ENCODE data around the gene YAE1. TPM values are rescaled to one million over a fixed set of nuclear protein-coding genes. Genes with fewer than 3 reads are reported as not detected.
"Not testable (repeated sequence)": the region's sequence is repeated elsewhere in the genome, so short reads cannot be mapped to it uniquely, and the experiment has no call there.

Gene YAE1
- 30.8 and 32.6 TPM in 2 replicates for total RNA-seq (2014; rRNA removed)
- polyA plus RNA-seq (2012) = 22.8 TPM

DNA sequence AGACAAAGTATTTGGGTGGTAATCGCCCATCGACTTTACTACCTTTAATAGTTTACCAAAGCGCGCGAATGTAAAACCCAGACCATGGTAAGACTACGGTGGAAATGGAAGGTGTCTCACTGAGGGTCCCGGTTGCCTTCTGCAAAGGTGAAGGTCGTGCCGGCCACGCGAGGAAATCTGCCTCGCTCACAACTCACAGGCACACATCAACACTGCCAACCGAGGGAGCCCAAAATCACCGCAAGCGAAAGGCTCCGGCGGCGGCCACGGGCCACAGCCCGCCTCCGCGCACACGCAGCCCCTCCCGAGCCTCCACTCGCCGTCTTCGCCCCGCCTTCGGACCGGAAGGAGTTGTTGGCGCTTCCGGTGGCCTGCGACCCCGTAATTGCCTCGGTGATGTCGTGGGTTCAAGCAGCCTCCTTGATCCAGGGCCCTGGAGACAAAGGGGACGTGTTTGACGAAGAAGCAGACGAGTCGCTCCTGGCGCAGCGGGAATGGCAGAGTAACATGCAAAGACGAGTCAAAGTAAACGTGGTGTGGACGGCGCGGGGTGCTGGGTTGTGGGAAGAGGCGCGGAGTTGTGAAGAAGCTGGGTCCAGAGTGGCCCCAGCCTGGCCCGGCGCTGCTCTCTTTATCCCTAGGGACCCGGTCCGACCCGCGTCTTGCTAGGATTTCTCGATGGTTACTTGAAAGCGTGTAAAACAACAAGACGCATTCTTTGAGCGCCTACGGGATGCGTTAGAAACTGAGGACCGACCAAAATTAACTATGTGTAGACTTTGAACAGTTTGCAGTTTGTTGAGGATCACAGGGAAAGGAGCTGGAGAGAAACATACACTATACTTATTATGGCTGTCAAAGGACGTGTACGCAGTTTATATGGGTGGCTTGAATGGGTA is at the start of gene YAE1:
Gene YAE1 (plus strand): TSS at position 382 of the 899 bp plus-strand sequence. CDS start 15 bp downstream, at position 397.
- peak; percentile 84 for DNase-seq (ENCODE audit: low read depth)

DNA sequence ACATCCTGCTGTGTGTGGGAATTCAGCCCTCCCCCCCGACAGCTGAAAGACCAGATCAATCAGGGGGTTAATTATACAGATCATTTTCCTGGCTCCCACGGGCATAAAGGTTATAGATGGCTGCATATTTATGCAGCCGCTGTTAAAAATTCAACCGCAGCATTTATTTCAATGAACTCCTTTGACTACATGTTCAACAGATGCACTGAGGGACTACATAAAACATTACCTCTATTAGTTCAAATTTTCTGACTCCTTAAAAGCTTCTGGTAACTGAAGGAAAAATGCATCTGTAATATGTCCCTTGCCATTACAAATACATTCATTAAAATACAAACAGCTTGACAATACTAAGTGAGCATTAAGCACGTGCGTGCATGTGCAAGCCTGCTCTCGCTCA is 49.7 kb upstream of the YAE1 start:
- no peak for DNase-seq (ENCODE audit: low read depth)

GRCh38 chr7:39517240-39517639 is 49.0 kb upstream of the YAE1 start:
- no peak for DNase-seq (ENCODE audit: low read depth)

- no peak for DNase-seq (ENCODE audit: low read depth)
Measured at GRCh38 chr7:39525926-39526325, 40.3 kb upstream of the YAE1 start.

GRCh38 chr7:39526666-39527065 is 39.5 kb upstream of the YAE1 start:
- no peak for DNase-seq (ENCODE audit: low read depth)

- DNase-seq (ENCODE audit: low read depth) = no peak
Measured at GRCh38 chr7:39527296-39527695, 38.9 kb upstream of the YAE1 start.

- peak; percentile 21 for DNase-seq (ENCODE audit: low read depth)
Measured at GRCh38 chr7:39527951-39528350, 38.3 kb upstream of the YAE1 start.

- DNase-seq (ENCODE audit: low read depth) = no peak
Measured at GRCh38 chr7:39528849-39529248, 37.4 kb upstream of the YAE1 start.

DNA sequence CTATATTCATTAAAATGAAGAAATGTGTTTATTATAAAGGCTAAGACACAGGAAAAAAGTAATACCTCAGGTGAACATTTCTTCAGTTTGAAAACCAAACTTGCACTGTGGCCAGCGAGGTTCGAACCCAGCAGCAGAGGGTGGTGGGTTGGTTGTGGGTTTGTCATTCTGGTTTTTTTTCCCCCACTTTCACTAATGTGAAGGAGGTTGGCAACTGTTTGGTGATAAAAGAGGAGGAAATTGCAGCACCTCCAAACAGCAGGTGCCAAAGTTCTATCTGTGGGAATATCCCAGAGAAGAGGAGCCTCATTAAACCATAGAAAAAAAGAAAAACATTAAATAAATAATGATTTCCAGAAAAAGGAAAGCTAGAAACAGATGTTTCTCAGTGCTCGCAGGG is 36.6 kb upstream of the YAE1 start:
- DNase-seq (ENCODE audit: low read depth) = no peak

DNA sequence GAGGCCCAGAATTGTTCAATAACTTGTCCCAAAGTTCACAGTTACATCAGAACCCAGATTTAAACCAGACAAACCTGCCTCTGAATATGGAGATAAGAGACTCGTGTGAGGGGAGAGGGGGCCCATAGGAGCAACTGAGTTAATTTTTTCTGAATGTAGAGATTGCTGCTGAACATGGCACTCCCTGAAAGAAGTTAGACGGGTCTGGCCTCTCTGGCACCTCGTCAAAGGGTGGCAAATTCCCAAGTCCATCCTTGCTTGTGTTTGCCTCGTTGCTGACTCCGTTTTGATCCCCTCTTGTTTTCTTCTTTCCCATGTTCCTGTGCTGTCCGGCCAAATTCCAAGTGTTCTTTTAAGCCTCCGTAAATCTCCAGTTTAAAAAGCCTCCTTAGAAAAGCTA is 35.2 kb upstream of the YAE1 start:
- no peak for DNase-seq (ENCODE audit: low read depth)

- DNase-seq (ENCODE audit: low read depth) = no peak
Measured at GRCh38 chr7:39531818-39532217, 34.4 kb upstream of the YAE1 start.

DNA sequence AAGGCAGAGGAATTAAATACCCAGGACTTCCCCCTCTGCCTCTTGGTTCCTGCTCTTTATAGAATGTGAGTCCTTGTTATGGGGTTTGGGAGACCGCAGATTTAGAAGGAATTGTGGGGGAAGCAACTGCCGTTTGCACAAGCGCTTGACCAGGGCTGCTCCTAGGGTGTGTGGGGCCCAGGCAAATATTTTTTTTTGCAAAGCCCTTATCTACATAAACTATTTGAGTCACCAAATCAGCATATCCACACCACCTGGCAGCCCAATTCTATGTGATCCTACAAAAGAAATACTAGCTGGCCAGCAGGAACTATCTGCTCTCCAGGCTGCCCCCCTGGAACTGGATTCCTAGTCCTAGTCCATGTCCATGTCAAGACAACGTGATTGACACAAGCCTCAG is 33.4 kb upstream of the YAE1 start:
- no peak for DNase-seq (ENCODE audit: low read depth)

DNA sequence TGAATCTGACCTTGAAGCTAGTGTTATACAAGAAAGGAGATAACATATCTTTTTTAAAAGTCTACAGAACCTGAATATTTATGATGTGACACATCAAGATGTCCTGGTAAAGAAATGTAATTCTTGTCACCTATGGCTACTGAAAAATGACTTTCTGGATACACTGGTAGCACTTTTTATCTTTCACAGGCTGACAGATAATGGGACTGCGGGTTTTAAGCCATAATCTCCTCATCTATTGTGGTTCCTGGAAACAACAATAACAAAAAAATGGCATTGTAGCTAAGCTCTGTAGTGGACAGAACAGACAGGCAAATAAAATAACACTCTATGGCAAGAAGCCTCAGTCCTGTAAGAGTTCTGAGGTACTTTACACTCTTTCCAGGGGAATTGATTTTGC is 31.6 kb upstream of the YAE1 start:
- DNase-seq (ENCODE audit: low read depth) = no peak

DNA sequence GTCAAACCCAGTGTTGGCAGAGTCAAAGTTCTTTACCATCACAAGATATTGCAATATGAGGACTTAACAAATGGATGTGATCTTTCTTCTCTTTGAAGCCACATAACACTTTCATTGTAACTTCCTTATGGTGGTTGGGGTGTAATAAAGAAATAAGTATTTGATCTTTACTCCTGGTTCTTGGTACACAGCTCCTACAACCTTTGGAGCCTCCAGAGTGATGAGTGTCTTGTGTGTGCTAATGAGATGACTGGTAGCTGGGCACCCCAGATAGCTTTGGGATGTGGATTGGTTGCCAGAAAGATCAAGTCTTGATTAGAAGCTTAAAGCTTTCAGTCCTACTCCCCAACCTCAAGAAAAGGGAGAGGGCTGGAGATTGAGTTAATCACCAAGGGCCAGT is 31.1 kb upstream of the YAE1 start:
- no peak for DNase-seq (ENCODE audit: low read depth)

GRCh38 chr7:39535720-39536119 is 30.5 kb upstream of the YAE1 start:
- DNase-seq (ENCODE audit: low read depth) = no peak

DNA sequence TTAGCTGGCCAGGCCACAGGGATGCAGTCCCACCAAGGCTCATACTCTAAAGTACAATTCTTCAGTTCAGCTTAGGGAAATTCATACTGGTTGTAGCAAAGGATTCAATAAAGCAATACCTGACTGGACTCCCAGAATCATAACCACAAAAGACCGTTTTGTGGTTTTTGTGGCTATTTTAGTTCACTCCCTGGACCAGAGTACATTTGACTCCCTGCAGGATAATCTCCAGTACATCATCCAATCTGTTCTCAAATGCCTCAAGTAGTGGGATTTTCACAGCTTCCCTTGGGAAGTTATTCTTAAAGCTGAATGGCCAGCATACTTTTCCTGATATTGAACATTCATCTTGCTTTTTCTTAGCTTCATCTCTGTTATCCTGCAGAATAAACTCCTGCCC is 29.3 kb upstream of the YAE1 start:
- peak; percentile 28 for DNase-seq (ENCODE audit: low read depth)

DNA sequence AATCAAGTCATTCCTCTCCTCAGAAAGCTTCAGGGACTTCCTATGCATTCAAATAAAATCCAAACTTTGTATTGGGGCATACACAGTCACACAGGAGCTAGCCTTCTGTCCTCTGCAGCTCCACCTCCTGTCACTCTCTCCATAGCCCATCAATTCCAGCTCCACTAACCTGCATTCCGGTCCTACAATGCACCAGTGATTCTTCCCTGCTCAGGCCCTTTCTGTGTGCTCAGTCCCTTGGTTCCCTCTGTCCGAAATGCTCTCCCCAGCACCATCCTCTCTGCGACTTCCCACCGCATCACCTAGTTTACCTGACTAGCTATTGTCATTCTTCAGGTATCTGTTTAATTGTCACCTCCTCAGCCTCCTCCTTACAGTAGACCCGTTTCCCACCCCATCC is 26.4 kb upstream of the YAE1 start:
- no peak for DNase-seq (ENCODE audit: low read depth)

GRCh38 chr7:39540320-39540719 is 25.9 kb upstream of the YAE1 start:
- no peak for DNase-seq (ENCODE audit: low read depth)

GRCh38 chr7:39541511-39541910 is 24.7 kb upstream of the YAE1 start:
- DNase-seq (ENCODE audit: low read depth) = no peak

DNA sequence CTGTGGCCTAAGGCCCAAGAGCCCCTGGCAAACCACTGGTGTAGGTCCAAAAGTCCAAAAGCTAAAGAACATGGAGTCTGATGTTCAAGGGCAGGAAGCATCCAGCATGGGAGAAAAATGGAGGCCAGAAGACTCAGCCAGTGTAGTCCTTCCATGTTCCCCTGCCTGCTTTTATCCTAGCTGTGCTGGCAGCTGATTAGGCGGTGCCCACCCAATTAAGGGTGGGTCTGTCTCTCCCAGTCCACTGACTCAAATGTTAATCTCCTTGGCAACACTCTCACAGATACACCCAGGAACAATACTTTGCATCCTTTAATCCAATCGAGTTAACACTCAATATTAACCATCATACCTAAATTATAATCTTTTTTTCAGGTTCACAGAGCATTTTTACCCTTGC is 21.4 kb upstream of the YAE1 start:
- DNase-seq (ENCODE audit: low read depth) = not testable (repeated sequence)

DNA sequence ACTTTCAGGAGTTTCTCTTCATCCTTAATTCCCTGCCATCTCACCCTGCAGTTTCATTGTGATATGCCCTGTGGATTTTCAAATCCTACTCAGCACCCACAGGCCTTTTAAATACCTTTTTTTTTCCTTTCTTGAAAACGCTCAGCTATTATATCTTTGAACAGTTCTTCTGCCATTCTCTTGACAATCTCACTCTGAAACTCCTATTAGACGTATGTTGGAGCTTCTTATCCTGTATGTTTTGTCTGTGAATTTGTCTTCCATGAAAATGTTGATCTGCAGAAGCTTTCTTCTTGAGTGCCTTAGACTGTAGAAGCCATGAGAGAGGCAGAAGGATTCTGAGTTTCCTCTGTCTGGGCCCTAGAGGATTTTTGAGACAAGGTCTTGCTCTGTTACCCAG is 18.9 kb upstream of the YAE1 start:
- no peak for DNase-seq (ENCODE audit: low read depth)

DNA sequence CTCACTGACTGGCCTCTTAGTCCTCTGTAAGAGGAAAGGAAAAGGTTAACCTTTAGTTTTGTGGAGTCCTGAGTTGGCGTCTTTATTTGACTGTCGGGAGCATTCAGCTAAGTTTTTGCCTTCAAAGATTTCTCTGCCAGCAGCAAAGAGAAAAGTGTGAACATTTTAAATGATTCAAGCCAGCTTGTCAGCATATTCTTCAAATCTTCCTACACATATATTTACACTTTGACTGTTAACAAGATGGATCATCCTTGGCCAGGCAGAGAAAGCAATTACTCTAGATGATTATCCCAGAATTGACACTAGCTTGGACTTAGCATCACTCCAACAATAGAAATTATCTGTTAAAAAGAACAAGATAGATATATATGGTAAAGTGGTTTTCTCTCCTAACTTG is 15.8 kb upstream of the YAE1 start:
- no peak for DNase-seq (ENCODE audit: low read depth)

GRCh38 chr7:39553436-39553835 is 12.8 kb upstream of the YAE1 start:
- no peak for DNase-seq (ENCODE audit: low read depth)

All from LHCN-M2 (cell line).